ENCODE data around the gene OR52N4.

DNA sequence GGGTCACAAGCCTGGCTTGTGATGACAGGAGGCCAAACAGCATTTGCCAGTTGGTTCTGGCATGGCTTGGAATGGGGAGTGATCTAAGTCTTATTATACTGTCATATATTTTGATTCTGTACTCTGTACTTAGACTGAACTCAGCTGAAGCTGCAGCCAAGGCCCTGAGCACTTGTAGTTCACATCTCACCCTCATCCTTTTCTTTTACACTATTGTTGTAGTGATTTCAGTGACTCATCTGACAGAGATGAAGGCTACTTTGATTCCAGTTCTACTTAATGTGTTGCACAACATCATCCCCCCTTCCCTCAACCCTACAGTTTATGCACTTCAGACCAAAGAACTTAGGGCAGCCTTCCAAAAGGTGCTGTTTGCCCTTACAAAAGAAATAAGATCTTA is 17.0 kb upstream of the OR52N4 start:
- TF ChIP-seq, protein P1, sequence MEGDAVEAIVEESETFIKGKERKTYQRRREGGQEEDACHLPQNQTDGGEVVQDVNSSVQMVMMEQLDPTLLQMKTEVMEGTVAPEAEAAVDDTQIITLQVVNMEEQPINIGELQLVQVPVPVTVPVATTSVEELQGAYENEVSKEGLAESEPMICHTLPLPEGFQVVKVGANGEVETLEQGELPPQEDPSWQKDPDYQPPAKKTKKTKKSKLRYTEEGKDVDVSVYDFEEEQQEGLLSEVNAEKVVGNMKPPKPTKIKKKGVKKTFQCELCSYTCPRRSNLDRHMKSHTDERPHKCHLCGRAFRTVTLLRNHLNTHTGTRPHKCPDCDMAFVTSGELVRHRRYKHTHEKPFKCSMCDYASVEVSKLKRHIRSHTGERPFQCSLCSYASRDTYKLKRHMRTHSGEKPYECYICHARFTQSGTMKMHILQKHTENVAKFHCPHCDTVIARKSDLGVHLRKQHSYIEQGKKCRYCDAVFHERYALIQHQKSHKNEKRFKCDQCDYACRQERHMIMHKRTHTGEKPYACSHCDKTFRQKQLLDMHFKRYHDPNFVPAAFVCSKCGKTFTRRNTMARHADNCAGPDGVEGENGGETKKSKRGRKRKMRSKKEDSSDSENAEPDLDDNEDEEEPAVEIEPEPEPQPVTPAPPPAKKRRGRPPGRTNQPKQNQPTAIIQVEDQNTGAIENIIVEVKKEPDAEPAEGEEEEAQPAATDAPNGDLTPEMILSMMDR (IDR thresholded peaks at IDR 0.05; ENCODE audit: borderline replicate concordance, extremely low read depth, low read length, poor library complexity, severe bottlenecking): no peak
- no peak for TF ChIP-seq EZH2 (IDR thresholded peaks at IDR 0.05; ENCODE audit: borderline replicate concordance, low read depth, low read length, severe bottlenecking)
